Renal pelvis (tissue), 4 donors: ENCODE results near the gene SRP14. TPM values are rescaled to one million over a fixed set of nuclear protein-coding genes. Genes with fewer than 3 reads are reported as not detected.
"Not testable (repeated sequence)": the region's sequence is repeated elsewhere in the genome, so short reads cannot be mapped to it uniquely, and the experiment has no call there.

Experiments used
- DNase-seq: peaks from one replicate; pipeline ENCODE4 v3.0.0-alpha.2; 2013
- polyA plus RNA-seq, 3 donors: library from polyadenylated mRNA; unstranded; fragments of 120-200 nt; gene quantifications; one replicate each; pipeline ENCODE4 v1.2.1, GENCODE V29; 2013; ENCODE audit not compliant: insufficient read length in 3 of 3

Gene SRP14
- polyA plus RNA-seq, 3 donors, result 484 to 650 (median 540) TPM

DNA sequence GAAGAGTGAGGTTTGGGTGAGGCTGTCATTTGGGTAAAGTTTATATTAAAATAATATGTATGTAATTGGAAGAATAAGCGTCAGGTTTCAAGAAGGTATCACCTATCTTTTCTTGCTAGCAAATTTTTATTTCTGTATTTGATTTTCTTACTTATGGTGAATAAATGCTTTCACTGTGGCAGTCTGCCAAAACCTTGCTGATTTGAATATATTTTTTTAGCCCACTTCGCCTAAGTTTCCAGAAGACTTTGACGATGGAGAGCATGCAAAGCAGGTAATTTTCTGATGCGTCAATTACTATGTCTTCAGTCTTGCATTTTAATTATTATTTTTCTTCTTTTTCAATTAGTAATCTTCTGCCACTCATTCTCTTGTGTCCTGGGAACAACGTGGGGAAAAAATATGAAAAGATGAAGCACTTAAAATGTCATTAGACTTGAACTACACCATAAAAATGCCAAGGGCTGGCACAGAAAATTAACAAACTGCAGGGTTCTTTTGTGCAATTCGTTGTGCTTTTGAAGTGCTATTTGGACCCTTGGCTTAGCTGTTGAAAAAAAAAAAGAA lies 40.4 kb downstream of the SRP14 start:
- no peak for DNase-seq

DNA sequence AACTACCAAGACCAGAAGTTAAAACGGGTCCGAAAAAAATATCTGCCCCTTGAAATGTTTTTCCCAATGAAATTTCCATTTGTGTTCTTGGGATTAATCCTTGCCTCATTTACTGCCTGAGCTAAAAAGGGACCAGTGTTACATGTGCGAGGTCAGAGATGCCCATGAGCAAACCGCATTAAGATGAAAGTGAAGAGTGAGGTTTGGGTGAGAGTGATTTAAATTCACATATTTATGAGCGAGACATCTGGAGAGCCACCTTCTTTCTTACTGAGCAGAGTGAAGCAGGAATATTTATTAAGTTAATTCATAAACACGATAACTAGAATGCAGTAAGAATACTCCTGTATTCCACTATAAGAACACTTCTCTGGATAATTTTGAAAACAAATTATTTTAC lies 41.3 kb downstream of the SRP14 start:
- no peak for DNase-seq

DNA sequence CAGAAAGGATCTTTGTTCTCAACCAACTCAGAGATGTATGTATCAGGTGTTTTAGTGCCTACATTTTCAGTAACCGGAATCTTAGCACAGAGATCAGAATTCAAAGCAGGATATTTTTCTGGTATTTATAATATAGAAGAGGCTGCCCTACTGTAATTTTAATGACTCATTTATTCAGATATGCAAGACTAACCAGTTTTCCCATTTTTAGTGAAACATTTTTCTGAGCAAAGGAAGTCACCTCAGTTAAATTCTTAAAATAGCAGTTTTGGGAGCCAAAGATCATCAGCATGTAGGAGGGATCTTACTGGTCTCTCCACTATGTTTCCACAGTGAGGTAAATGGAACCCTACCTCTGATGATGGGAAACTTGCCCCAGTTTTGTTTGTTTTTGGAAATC lies 42.0 kb downstream of the SRP14 start:
- DNase-seq, result no peak

DNA sequence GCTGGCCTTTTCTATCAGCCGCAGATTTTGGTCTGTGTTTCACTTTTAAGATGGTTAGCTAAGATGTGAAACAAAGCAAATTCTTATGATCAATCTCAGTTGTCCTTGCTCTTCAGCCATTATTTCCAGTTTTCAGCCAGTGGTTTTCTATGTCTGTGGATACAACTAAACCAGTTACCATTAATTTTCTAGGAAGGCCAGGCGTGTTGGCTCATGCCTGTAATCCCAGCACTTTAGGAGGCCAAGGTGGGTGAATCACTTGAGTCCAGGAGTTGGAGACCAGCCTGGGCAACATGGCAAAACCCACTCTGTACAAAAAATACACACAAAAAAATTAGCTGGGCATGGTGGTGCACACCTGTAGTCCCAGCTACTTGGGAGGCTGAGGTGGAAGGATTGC lies 42.8 kb downstream of the SRP14 start:
- not testable (repeated sequence) for DNase-seq

DNA sequence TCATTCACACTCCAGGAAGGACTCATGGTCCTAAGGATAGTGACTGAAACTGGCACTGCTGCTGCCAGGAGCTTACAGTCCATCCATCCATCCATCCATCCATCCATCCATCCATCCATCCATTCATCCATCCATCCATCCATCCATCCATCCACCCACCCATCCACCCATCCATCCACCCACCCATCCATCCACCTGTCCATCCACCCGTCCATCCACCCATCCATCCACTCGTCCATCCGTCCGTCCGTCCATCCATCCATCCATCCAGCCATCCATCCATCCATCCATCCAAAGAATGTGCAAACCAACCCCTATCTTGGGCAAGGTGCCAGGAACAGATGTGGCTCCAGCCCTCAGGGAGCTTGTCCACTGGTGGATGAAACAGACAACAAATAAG lies 46.0 kb downstream of the SRP14 start:
- DNase-seq, result not testable (repeated sequence)

DNA sequence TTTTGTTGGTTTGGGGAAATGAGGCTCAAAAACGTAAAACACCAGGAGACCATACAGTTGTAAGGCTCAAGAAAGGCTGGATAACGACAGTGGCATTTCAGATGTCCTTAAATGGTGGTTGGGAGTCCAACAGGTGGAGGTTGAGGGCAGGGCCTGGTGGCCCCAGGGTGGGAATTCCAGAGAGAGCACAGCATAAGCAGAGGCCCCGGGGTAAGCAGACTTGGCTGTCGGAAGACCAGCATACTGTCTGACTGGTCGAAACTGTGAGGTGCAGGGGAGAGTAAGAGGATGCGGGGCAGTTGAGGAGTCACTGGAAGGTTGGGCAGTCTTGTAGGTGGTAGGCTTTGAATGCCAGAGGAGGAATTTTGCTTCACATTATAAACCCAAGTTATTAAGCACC lies 48.3 kb downstream of the SRP14 start:
- DNase-seq, result no peak

DNA sequence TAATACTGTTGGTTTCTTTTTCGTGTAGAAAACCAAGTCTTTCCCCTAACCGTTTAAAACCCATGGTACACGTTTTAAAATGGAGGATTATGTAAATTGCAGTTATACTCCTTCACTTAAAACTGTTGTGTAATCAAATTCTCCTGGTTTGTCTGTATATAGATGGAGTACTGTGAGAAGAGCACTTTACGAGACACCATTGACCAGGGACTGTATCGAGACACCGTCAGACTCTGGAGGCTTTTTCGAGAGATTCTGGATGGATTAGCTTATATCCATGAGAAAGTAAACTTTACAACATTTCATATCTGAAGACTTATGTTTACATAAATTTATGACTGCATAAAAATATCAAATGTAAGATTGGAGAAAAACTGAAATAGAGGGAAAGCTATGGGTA lies 51.2 kb downstream of the SRP14 start:
- DNase-seq, result no peak

Other genes with a start within 250 kb of the SRP14 start
- gene GPR176, start 118.9 kb downstream of the SRP14 start, polyA plus RNA-seq, result 10 to 100 TPM; 14.9 to 16.4 (median 15.1) TPM
- 10 to 100 TPM; 48.2 to 62.2 (median 49.4) TPM for gene EIF2AK4, start 105.1 kb downstream of the SRP14 start, polyA plus RNA-seq
- 10 to 100 TPM; 41.3 to 49.9 (median 45.7) TPM for gene BMF, start 69.7 kb upstream of the SRP14 start, polyA plus RNA-seq
- gene BUB1B, start 121.9 kb upstream of the SRP14 start, polyA plus RNA-seq, result 10 to 100 TPM; 29.3 to 38.0 (median 32.2) TPM
- 1 to 10 TPM; 6.8 to 8.0 (median 7.7) TPM for gene PAK6, start 199.9 kb upstream of the SRP14 start, polyA plus RNA-seq
- gene ANKRD63, start 243.9 kb upstream of the SRP14 start, polyA plus RNA-seq, result under 1 TPM in 2 of 3 donors, not detected in 1; 0.34 to 0.40 TPM